Limb (tissue), 2 donors: ENCODE results near the gene TNFRSF14.
"Not testable (repeated sequence)": the region's sequence is repeated elsewhere in the genome, so short reads cannot be mapped to it uniquely, and the experiment has no call there.

Source experiments
- DNase-seq, 2 donors: peaks; one replicate each; pipeline ENCODE4 v3.0.0-alpha.2; 2016; ENCODE audit errors: extremely low spot score in 2 of 2

The TNFRSF14 gene

GRCh38 chr1:2538376-2538775 is 17.8 kb upstream of the TNFRSF14 start:
- DNase-seq = no peak

GRCh38 chr1:2538872-2539271 is 17.3 kb upstream of the TNFRSF14 start:
- no peak for DNase-seq

GRCh38 chr1:2539312-2539907 is 16.8 kb upstream of the TNFRSF14 start:
- DNase-seq = no peak

- DNase-seq = peak in 1 of 2 donors; percentile 75
Observed at GRCh38 chr1:2540816-2541492, 15.2 kb upstream of the TNFRSF14 start.

- no peak for DNase-seq
Observed at GRCh38 chr1:2541619-2542245, 14.4 kb upstream of the TNFRSF14 start.

GRCh38 chr1:2542246-2542915 is 13.8 kb upstream of the TNFRSF14 start:
- no peak for DNase-seq

- peak in 1 of 2 donors; percentile 74 for DNase-seq
Observed at GRCh38 chr1:2543543-2544092, 12.6 kb upstream of the TNFRSF14 start.

GRCh38 chr1:2544093-2544874 is 11.9 kb upstream of the TNFRSF14 start:
- no peak for DNase-seq

- DNase-seq = no peak
Observed at GRCh38 chr1:2544875-2545640, 11.1 kb upstream of the TNFRSF14 start.

GRCh38 chr1:2545754-2546514 is 10.2 kb upstream of the TNFRSF14 start:
- DNase-seq = peak; percentile 44 to 84

- DNase-seq = peak; percentile 49 to 56
Observed at GRCh38 chr1:2546515-2547209, 9.5 kb upstream of the TNFRSF14 start.

- DNase-seq = no peak
Observed at GRCh38 chr1:2547210-2548067, 8.7 kb upstream of the TNFRSF14 start.

- peak; percentile 50 to 86 for DNase-seq
Observed at GRCh38 chr1:2548068-2548589, 8.0 kb upstream of the TNFRSF14 start.

GRCh38 chr1:2549367-2550029 is 6.7 kb upstream of the TNFRSF14 start:
- not testable (repeated sequence) for DNase-seq

GRCh38 chr1:2550309-2550861 is 5.8 kb upstream of the TNFRSF14 start:
- DNase-seq = not testable (repeated sequence)

- not testable (repeated sequence) for DNase-seq
Observed at GRCh38 chr1:2551544-2551943, 4.6 kb upstream of the TNFRSF14 start.

- no peak for DNase-seq
Observed at GRCh38 chr1:2552189-2552588, 4.0 kb upstream of the TNFRSF14 start.
